Measurements from ENCODE around the gene PRDM2.

The PRDM2 gene

GRCh38 chr1:13762642-13763041 lies 62.7 kb downstream of the PRDM2 start:
- Histone ChIP-seq H3K4me1 (ENCODE audit: control insufficient read depth, insufficient read depth, low read length) (peaks cover 22% of the 10 kb centered on the region), H3K36me3 (ENCODE audit: control insufficient read depth, insufficient read depth, low read length) (no peaks in the 10 kb centered on the region), H3K27ac (ENCODE audit: insufficient read depth, low read depth, low read length, poor library complexity, severe bottlenecking) (no peak overlapping the region), H3K9me3 (ENCODE audit: control insufficient read depth, low read length) (no peaks in the 10 kb centered on the region), H3K4me3 (ENCODE audit: insufficient read depth, low read depth, low read length) (no peak overlapping the region), H3K27me3 (ENCODE audit: control insufficient read depth, insufficient read depth, low read length, poor library complexity, severe bottlenecking) (no peaks in the 10 kb centered on the region)
- WGBS, 2 experiments: 84% methylated on average over 8 of the region's 8 CpGs

GRCh38 chr1:13763222-13763621 lies 63.2 kb downstream of the PRDM2 start:
- no peak overlapping the region for H3K27ac ChIP-seq (ENCODE audit: insufficient read depth, low read depth, low read length, poor library complexity, severe bottlenecking)
- no peaks in the 10 kb centered on the region for H3K36me3 ChIP-seq (ENCODE audit: control insufficient read depth, insufficient read depth, low read length)
- H3K4me3 ChIP-seq (ENCODE audit: insufficient read depth, low read depth, low read length): no peak overlapping the region
- no peaks in the 10 kb centered on the region for H3K9me3 ChIP-seq (ENCODE audit: control insufficient read depth, low read length)
- WGBS, 2 experiments: 82 to 98% methylated on average over 2 of the region's 2 CpGs
- no peaks in the 10 kb centered on the region for H3K27me3 ChIP-seq (ENCODE audit: control insufficient read depth, insufficient read depth, low read length, poor library complexity, severe bottlenecking)
- peaks cover 22% of the 10 kb centered on the region for H3K4me1 ChIP-seq (ENCODE audit: control insufficient read depth, insufficient read depth, low read length)

- WGBS, 2 experiments: 69 to 78% methylated on average over 4 to 6 of the region's 6 CpGs
- peak overlapping the region; percentile 82 for H3K27ac ChIP-seq (ENCODE audit: insufficient read depth, low read depth, low read length, poor library complexity, severe bottlenecking)
- H3K4me3 ChIP-seq (ENCODE audit: insufficient read depth, low read depth, low read length): no peak overlapping the region
- no peaks in the 10 kb centered on the region for H3K9me3 ChIP-seq (ENCODE audit: control insufficient read depth, low read length)
- no peaks in the 10 kb centered on the region for H3K27me3 ChIP-seq (ENCODE audit: control insufficient read depth, insufficient read depth, low read length, poor library complexity, severe bottlenecking)
- H3K4me1 ChIP-seq (ENCODE audit: control insufficient read depth, insufficient read depth, low read length): peaks cover 22% of the 10 kb centered on the region
- H3K36me3 ChIP-seq (ENCODE audit: control insufficient read depth, insufficient read depth, low read length): no peaks in the 10 kb centered on the region
Measured at GRCh38 chr1:13763991-13764390, 64.0 kb downstream of the PRDM2 start.

- peaks cover 22% of the 10 kb centered on the region for H3K4me1 ChIP-seq (ENCODE audit: control insufficient read depth, insufficient read depth, low read length)
- H3K27ac ChIP-seq (ENCODE audit: insufficient read depth, low read depth, low read length, poor library complexity, severe bottlenecking): peak overlapping the region; percentile 82
- 27 to 34% methylated on average over 6 of the region's 6 CpGs for WGBS, 2 experiments
- peak overlapping the region; percentile 10 for H3K4me3 ChIP-seq (ENCODE audit: insufficient read depth, low read depth, low read length)
- no peaks in the 10 kb centered on the region for H3K36me3 ChIP-seq (ENCODE audit: control insufficient read depth, insufficient read depth, low read length)
- H3K27me3 ChIP-seq (ENCODE audit: control insufficient read depth, insufficient read depth, low read length, poor library complexity, severe bottlenecking): no peaks in the 10 kb centered on the region
- H3K9me3 ChIP-seq (ENCODE audit: control insufficient read depth, low read length): no peaks in the 10 kb centered on the region
Measured at GRCh38 chr1:13764588-13765332, 64.8 kb downstream of the PRDM2 start.

GRCh38 chr1:13766592-13767564 lies 66.9 kb downstream of the PRDM2 start:
- Histone ChIP-seq H3K36me3 (ENCODE audit: control insufficient read depth, insufficient read depth, low read length) (no peaks in the 10 kb centered on the region), H3K27me3 (ENCODE audit: control insufficient read depth, insufficient read depth, low read length, poor library complexity, severe bottlenecking) (no peaks in the 10 kb centered on the region), H3K4me1 (ENCODE audit: control insufficient read depth, insufficient read depth, low read length) (peaks cover 22% of the 10 kb centered on the region), H3K9me3 (ENCODE audit: control insufficient read depth, low read length) (no peaks in the 10 kb centered on the region), H3K4me3 (ENCODE audit: insufficient read depth, low read depth, low read length) (no peak overlapping the region), H3K27ac (ENCODE audit: insufficient read depth, low read depth, low read length, poor library complexity, severe bottlenecking) (no peak overlapping the region)
- WGBS, 2 experiments: 94 to 98% methylated on average over 8 to 9 of the region's 9 CpGs

- H3K9me3 ChIP-seq (ENCODE audit: control insufficient read depth, low read length): no peaks in the 10 kb centered on the region
- no peak overlapping the region for H3K4me3 ChIP-seq (ENCODE audit: insufficient read depth, low read depth, low read length)
- 96% methylated on average over 5 of the region's 5 CpGs for WGBS, 2 experiments
- no peak overlapping the region for H3K27ac ChIP-seq (ENCODE audit: insufficient read depth, low read depth, low read length, poor library complexity, severe bottlenecking)
- no peaks in the 10 kb centered on the region for H3K27me3 ChIP-seq (ENCODE audit: control insufficient read depth, insufficient read depth, low read length, poor library complexity, severe bottlenecking)
- H3K4me1 ChIP-seq (ENCODE audit: control insufficient read depth, insufficient read depth, low read length): peaks cover 6% of the 10 kb centered on the region
- H3K36me3 ChIP-seq (ENCODE audit: control insufficient read depth, insufficient read depth, low read length): peaks cover under 1% of the 10 kb centered on the region
Measured at GRCh38 chr1:13769212-13769611, 69.2 kb downstream of the PRDM2 start.

- Histone ChIP-seq H3K9me3 (ENCODE audit: control insufficient read depth, low read length) (no peaks in the 10 kb centered on the region), H3K36me3 (ENCODE audit: control insufficient read depth, insufficient read depth, low read length) (peaks cover 4% of the 10 kb centered on the region), H3K27me3 (ENCODE audit: control insufficient read depth, insufficient read depth, low read length, poor library complexity, severe bottlenecking) (no peaks in the 10 kb centered on the region), H3K27ac (ENCODE audit: insufficient read depth, low read depth, low read length, poor library complexity, severe bottlenecking) (no peak overlapping the region), H3K4me3 (ENCODE audit: insufficient read depth, low read depth, low read length) (no peak overlapping the region), H3K4me1 (ENCODE audit: control insufficient read depth, insufficient read depth, low read length) (peaks cover 3% of the 10 kb centered on the region)
- WGBS, 2 experiments: 96 to 97% methylated on average over 5 of the region's 5 CpGs
Measured at GRCh38 chr1:13769830-13770229, 69.8 kb downstream of the PRDM2 start.

- Histone ChIP-seq H3K4me3 (ENCODE audit: insufficient read depth, low read depth, low read length) (no peak overlapping the region), H3K27ac (ENCODE audit: insufficient read depth, low read depth, low read length, poor library complexity, severe bottlenecking) (no peak overlapping the region), H3K27me3 (ENCODE audit: control insufficient read depth, insufficient read depth, low read length, poor library complexity, severe bottlenecking) (no peaks in the 10 kb centered on the region), H3K36me3 (ENCODE audit: control insufficient read depth, insufficient read depth, low read length) (peaks cover 4% of the 10 kb centered on the region), H3K9me3 (ENCODE audit: control insufficient read depth, low read length) (no peaks in the 10 kb centered on the region), H3K4me1 (ENCODE audit: control insufficient read depth, insufficient read depth, low read length) (no peaks in the 10 kb centered on the region)
- 90 to 93% methylated on average over 3 of the region's 3 CpGs for WGBS, 2 experiments
Measured at GRCh38 chr1:13770743-13771142, 70.8 kb downstream of the PRDM2 start.

- Histone ChIP-seq H3K9me3 (ENCODE audit: control insufficient read depth, low read length) (no peaks in the 10 kb centered on the region), H3K27ac (ENCODE audit: insufficient read depth, low read depth, low read length, poor library complexity, severe bottlenecking) (no peak overlapping the region), H3K36me3 (ENCODE audit: control insufficient read depth, insufficient read depth, low read length) (peaks cover 4% of the 10 kb centered on the region), H3K4me3 (ENCODE audit: insufficient read depth, low read depth, low read length) (no peak overlapping the region), H3K27me3 (ENCODE audit: control insufficient read depth, insufficient read depth, low read length, poor library complexity, severe bottlenecking) (no peaks in the 10 kb centered on the region), H3K4me1 (ENCODE audit: control insufficient read depth, insufficient read depth, low read length) (no peaks in the 10 kb centered on the region)
- 94% methylated on average over 5 of the region's 5 CpGs for WGBS, 2 experiments
Measured at GRCh38 chr1:13771745-13772144, 71.8 kb downstream of the PRDM2 start.

GRCh38 chr1:13772271-13772670 lies 72.3 kb downstream of the PRDM2 start:
- no peaks in the 10 kb centered on the region for H3K27me3 ChIP-seq (ENCODE audit: control insufficient read depth, insufficient read depth, low read length, poor library complexity, severe bottlenecking)
- H3K27ac ChIP-seq (ENCODE audit: insufficient read depth, low read depth, low read length, poor library complexity, severe bottlenecking): no peak overlapping the region
- H3K36me3 ChIP-seq (ENCODE audit: control insufficient read depth, insufficient read depth, low read length): peaks cover 7% of the 10 kb centered on the region
- no peaks in the 10 kb centered on the region for H3K4me1 ChIP-seq (ENCODE audit: control insufficient read depth, insufficient read depth, low read length)
- WGBS, 2 experiments: 98% methylated on average over 4 of the region's 4 CpGs
- H3K4me3 ChIP-seq (ENCODE audit: insufficient read depth, low read depth, low read length): no peak overlapping the region
- no peaks in the 10 kb centered on the region for H3K9me3 ChIP-seq (ENCODE audit: control insufficient read depth, low read length)
